ENCODE measurements around the gene TRRAP. TPM values are rescaled to one million over a fixed set of nuclear protein-coding genes. Genes with fewer than 3 reads are reported as not detected.

TRRAP gene
- total RNA-seq, 4 donors from 2014 or later: 15.2 to 18.8 (median 17.0) TPM

- Histone ChIP-seq H3K27me3 (no peaks in the 10 kb centered on the region), H3K9me3 (no peaks in the 10 kb centered on the region), H3K27ac (no peak overlapping the region), H3K36me3 (peaks cover 0 to 77% of the 10 kb centered on the region in 2 donors), H3K4me1 (no peaks in the 10 kb centered on the region), H3K4me3 (no peak overlapping the region)
- in situ Hi-C loops (cut with MboI; ENCODE audit: low sequenced_read_pairs in 4 of 4) (no loop called here), intact Hi-C loops (cut with DNase I; ENCODE audit: low total_unique reads) (no loop called here)
- ATAC-seq (no peak), DNase-seq (no peak)
- TF ChIP-seq POLR2A (IDR thresholded peaks at IDR 0.05) (no peak), CTCF (IDR thresholded peaks at IDR 0.05 in 4 of 5, conservative IDR thresholded peaks at IDR 0.05 in 1 of 5) (no peak)
Measured at GRCh38 chr7:99006739-99007424, 128.6 kb downstream of the TRRAP start.

GRCh38 chr7:99008181-99008631 lies 129.9 kb downstream of the TRRAP start:
- Histone ChIP-seq H3K27ac (no peak overlapping the region), H3K4me3 (no peak overlapping the region), H3K36me3 (peaks cover 0 to 90% of the 10 kb centered on the region in 2 donors), H3K9me3 (no peaks in the 10 kb centered on the region), H3K27me3 (no peaks in the 10 kb centered on the region), H3K4me1 (no peaks in the 10 kb centered on the region)
- intact Hi-C loops (cut with DNase I; ENCODE audit: low total_unique reads): no loop called here
- peak in 1 of 2 donors; percentile 5 for DNase-seq
- TF ChIP-seq POLR2A (IDR thresholded peaks at IDR 0.05): no peak
- no peak for TF ChIP-seq CTCF (IDR thresholded peaks at IDR 0.05 in 4 of 5, conservative IDR thresholded peaks at IDR 0.05 in 1 of 5)
- in situ Hi-C loops (cut with MboI; ENCODE audit: low sequenced_read_pairs in 4 of 4): no loop called here
- no peak for ATAC-seq

GRCh38 chr7:99008921-99009530 lies 130.7 kb downstream of the TRRAP start:
- DNase-seq: no peak
- intact Hi-C loops (cut with DNase I; ENCODE audit: low total_unique reads) (no loop called here), in situ Hi-C loops (cut with MboI; ENCODE audit: low sequenced_read_pairs in 4 of 4) (no loop called here)
- Histone ChIP-seq H3K4me3 (no peak overlapping the region), H3K27ac (no peak overlapping the region), H3K9me3 (no peaks in the 10 kb centered on the region), H3K4me1 (no peaks in the 10 kb centered on the region), H3K36me3 (peaks cover 0 to 95% of the 10 kb centered on the region in 2 donors), H3K27me3 (no peaks in the 10 kb centered on the region)
- ATAC-seq: no peak
- TF ChIP-seq CTCF (IDR thresholded peaks at IDR 0.05 in 4 of 5, conservative IDR thresholded peaks at IDR 0.05 in 1 of 5) (no peak), POLR2A (IDR thresholded peaks at IDR 0.05) (no peak)

- ATAC-seq (no peak), DNase-seq (no peak)
- Histone ChIP-seq H3K27ac (no peak overlapping the region), H3K27me3 (no peaks in the 10 kb centered on the region), H3K4me3 (no peak overlapping the region), H3K36me3 (peaks cover 0 to 97% of the 10 kb centered on the region in 2 donors), H3K9me3 (no peaks in the 10 kb centered on the region), H3K4me1 (no peaks in the 10 kb centered on the region)
- in situ Hi-C loops (cut with MboI; ENCODE audit: low sequenced_read_pairs in 4 of 4): no loop called here
- intact Hi-C loops (cut with DNase I; ENCODE audit: low total_unique reads): no loop called here
- no peak for TF ChIP-seq POLR2A (IDR thresholded peaks at IDR 0.05)
- TF ChIP-seq CTCF (IDR thresholded peaks at IDR 0.05 in 4 of 5, conservative IDR thresholded peaks at IDR 0.05 in 1 of 5): no peak
Measured at GRCh38 chr7:99010281-99010680, 131.9 kb downstream of the TRRAP start.
